NCI-H2171 (cell line): ENCODE results near the gene RNF111.
"Not testable (repeated sequence)": the region's sequence is repeated elsewhere in the genome, so short reads cannot be mapped to it uniquely, and the experiment has no call there.

Experiments
- DNase-seq: peaks from one replicate; lab custom pipeline; 2025; lab: John Stamatoyannopoulos, UW

Gene RNF111

DNA sequence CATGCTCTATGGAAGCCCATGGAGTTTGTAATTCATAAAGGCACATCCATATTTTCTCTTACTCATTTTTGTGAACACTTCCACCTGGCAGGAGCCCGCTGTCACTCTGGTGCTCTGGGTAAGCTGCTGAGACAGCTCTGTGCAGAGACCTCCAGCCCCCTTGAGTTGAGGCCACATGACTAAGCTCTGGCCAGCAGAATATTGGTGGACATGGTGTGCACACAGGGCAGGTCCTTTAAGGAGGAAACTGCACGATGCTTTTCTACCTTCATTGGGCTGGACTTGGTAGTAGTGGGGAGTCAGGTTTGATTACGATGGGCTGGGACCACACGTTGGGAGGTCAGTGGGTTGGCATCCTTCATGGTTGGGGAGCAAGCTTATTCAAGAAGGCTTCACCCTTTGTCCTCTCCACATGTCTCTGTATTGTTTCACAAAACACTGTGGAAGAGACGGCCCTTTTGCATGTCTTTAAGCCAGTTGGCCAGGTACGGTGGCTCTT, 146.5 kb downstream of the RNF111 start:
- DNase-seq: no peak

DNA sequence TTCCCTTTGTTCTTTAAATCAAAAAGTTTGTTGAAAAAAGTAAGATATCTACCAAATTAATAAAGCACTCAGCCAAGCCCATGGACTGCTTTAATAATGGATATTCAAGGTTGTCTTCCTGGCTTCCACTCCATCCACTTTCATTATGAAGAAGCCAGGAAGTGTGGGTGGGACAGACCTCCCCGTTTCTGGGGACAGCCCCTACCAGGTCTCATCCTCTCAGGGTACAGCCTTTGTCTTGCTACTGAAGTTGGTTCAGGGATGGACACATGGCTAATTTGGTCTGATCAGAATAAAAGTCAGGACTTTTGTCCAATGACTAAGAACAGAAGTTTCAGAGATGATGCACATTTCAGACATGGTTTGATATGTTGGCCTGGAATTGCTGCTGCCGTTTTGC, 150.1 kb downstream of the RNF111 start:
- no peak for DNase-seq

- DNase-seq: no peak
These were observed 150.8 kb downstream of the RNF111 start for GRCh38 chr15:59138243-59138642.

DNA sequence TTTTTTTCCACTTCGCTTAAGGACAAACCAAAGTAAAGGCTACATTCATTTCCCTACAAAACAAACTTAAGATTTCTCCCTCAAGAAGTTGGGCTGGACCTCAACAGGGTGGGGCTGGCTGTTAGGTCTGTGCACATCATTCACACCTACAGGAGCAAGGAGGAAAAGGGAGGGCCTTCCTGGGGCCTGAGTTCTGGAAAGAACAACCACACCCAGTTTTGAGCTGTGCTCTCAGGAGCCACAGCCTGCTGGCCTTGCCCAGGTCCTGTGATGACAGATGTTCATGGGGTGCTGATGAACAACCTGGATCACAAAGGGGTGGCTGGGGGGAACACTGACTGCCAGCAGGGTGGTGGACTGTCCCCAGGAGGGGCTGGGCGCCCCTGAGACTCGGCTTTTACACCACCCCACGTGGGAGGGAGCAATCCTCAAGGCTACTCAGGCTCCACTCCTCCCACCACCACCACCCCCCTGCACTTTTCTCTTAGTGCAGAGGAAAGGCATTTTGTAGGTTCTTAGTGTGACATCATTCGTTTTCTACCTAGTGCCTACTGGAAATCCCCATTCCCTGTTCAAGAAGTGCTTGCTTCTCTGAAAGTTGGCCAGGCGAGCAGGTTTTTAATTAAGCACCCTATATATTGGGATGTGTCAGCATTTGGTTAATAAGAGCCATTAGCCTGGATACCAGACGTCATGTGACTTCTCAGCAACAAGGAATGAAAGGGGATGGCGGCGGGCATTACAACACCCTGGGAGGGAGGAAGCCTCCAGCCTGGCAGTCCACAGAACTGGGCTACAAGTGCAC, 153.2 kb downstream of the RNF111 start:
- no peak for DNase-seq

DNA sequence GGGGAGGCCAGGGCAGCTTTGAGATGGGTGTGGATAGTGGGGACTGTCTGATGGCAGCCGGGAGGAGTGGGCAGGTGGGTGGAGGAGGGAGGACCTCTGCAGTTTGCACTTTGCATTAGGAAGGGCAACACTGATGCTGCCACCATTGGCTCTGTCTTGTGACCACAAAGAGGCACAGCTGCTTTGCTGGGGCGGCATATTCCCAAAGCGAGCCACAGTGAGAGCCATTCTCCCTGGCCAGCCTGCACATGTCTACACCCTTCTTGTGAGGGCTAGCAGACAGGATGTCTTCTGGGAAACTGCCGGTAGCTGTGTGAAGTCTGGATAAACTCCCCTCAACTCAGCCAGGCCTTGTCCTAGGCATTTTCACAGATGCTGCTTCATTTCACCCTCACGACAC, 155.8 kb downstream of the RNF111 start:
- no peak for DNase-seq

DNA sequence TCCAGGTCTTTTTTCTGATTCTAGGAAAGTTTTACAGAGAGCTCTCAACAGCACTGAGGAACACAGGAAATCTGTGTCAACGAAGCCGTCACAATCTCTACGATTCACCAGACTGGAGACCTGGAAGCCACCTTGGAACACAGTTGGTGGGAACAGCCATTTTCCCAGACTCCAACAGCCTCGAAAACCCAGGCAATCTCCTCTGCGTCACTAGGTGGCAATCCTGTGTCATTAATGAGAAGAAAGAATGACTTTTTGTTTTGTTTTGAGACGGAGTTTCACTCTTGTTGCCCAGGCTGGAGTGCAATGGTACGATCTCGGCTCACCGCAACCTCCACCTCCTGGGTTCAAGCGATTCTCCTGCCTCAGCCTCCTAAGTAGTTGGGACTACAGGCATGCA, 157.1 kb downstream of the RNF111 start:
- DNase-seq: not testable (repeated sequence)
